ENCODE results near the gene PLCB4.

DNA sequence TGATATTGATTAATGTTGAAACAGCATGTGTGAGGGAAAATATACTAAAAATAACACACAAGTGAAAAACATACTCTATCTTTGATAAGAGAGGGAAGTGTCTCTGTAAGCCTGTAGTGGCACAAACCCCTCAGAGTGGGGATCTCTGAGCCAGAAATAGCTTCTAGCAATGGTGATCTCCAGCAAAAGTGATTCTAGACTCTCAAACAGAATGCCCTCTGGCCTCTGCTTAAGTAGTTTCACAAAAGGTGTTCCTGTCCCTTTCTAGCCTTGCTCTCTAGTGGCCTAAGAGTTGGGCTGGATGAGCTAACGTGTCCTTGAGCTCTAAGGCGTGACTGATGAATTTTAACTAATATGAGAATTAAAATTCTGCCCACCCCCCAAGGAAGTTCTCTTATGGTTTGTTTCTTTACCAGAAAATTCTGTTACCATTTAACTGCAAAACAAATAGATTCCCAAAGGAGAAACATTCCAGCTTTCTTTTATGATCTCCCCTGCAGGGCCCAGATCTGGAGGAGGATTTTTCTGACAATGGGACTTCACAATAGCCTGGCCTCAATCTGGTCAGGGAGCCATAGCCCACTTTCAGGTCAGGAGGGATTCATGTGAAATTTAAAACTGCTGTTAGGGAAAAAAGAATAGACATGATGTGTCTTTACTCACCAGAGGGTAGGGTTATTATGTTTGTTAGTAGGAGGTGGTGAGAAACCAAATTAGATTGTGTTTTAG, 263.0 kb downstream of the PLCB4 start:
- TF ChIP-seq POLR2AphosphoS5 (IDR thresholded peaks at IDR 0.05; ENCODE audit: low read depth, low read length), result no peak
- TF ChIP-seq TAF1 (IDR thresholded peaks at IDR 0.05; ENCODE audit: borderline replicate concordance, insufficient read depth, low read length), result no peak
- TF ChIP-seq, protein P1, sequence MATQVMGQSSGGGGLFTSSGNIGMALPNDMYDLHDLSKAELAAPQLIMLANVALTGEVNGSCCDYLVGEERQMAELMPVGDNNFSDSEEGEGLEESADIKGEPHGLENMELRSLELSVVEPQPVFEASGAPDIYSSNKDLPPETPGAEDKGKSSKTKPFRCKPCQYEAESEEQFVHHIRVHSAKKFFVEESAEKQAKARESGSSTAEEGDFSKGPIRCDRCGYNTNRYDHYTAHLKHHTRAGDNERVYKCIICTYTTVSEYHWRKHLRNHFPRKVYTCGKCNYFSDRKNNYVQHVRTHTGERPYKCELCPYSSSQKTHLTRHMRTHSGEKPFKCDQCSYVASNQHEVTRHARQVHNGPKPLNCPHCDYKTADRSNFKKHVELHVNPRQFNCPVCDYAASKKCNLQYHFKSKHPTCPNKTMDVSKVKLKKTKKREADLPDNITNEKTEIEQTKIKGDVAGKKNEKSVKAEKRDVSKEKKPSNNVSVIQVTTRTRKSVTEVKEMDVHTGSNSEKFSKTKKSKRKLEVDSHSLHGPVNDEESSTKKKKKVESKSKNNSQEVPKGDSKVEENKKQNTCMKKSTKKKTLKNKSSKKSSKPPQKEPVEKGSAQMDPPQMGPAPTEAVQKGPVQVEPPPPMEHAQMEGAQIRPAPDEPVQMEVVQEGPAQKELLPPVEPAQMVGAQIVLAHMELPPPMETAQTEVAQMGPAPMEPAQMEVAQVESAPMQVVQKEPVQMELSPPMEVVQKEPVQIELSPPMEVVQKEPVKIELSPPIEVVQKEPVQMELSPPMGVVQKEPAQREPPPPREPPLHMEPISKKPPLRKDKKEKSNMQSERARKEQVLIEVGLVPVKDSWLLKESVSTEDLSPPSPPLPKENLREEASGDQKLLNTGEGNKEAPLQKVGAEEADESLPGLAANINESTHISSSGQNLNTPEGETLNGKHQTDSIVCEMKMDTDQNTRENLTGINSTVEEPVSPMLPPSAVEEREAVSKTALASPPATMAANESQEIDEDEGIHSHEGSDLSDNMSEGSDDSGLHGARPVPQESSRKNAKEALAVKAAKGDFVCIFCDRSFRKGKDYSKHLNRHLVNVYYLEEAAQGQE (IDR thresholded peaks at IDR 0.05; ENCODE audit: insufficient read depth in 1 of 2, low read depth in 2 of 2, low read length in 2 of 2), result no peak
- TF ChIP-seq SIN3A (IDR thresholded peaks at IDR 0.05; ENCODE audit: borderline replicate concordance, insufficient read depth, low read length), result no peak
- TF ChIP-seq FOXP2 (optimal IDR thresholded peaks at IDR 0.05; ENCODE audit: borderline replicate concordance, extremely low read depth, extremely low read length, insufficient read depth), result no peak

Measured in PFSK-1 (cell line).